ENCODE measurements around the gene VRK1. TPM values are rescaled to one million over a fixed set of nuclear protein-coding genes. Genes with fewer than 3 reads are reported as not detected.

VRK1 gene
- total and polyA plus RNA-seq, 4 donors, result 1.8 to 50.4 (median 3.3) TPM

GRCh38 chr14:96905065-96905464 is 107.9 kb downstream of the VRK1 start:
- Histone ChIP-seq H3K27me3 (ENCODE audit: control insufficient read depth in 4 of 4, insufficient read depth in 4 of 4, low read length in 3 of 4) (no peaks in the 10 kb centered on the region), H3K36me3 (ENCODE audit: control insufficient read depth in 4 of 4, insufficient read depth in 3 of 4, low read depth in 1 of 4, low read length in 3 of 4) (no peaks in the 10 kb centered on the region), H3K4me3 (ENCODE audit: low read depth in 1 of 3, low read length in 3 of 3) (no peak overlapping the region), H3K4me1 (ENCODE audit: control insufficient read depth in 4 of 4, insufficient read depth in 4 of 4, low read length in 3 of 4) (no peaks in the 10 kb centered on the region), H3K9ac (ENCODE audit: low read depth in 1 of 2, low read length in 2 of 2) (no peak overlapping the region), H3K27ac (ENCODE audit: low read depth in 1 of 2, low read length in 2 of 2) (no peak overlapping the region), H3K9me3 (ENCODE audit: control insufficient read depth in 4 of 4, low read length in 3 of 4) (peaks cover 2 to 10% (median 4%) of the 10 kb centered on the region in 4 donors)
- TF ChIP-seq ATF3 (IDR thresholded peaks at IDR 0.05) (no peak), EGR1 (IDR thresholded peaks at IDR 0.05; ENCODE audit: low read depth in 2 of 2) (no peak), RAD21 (IDR thresholded peaks at IDR 0.05) (no peak), ZBTB33 (IDR thresholded peaks at IDR 0.05) (no peak), REST (IDR thresholded peaks at IDR 0.05) (no peak), FOXA1 (IDR thresholded peaks at IDR 0.05) (no peak), GABPA (IDR thresholded peaks at IDR 0.05 in 1 of 2, conservative IDR thresholded peaks at IDR 0.05 in 1 of 2) (no peak), MAX (IDR thresholded peaks at IDR 0.05) (no peak), HNF4A (conservative IDR thresholded peaks at IDR 0.05) (no peak), RXRA (IDR thresholded peaks at IDR 0.05) (no peak), CTCF (IDR thresholded peaks at IDR 0.05; ENCODE audit: low read depth, low read length, missing input control) (no peak), YY1 (IDR thresholded peaks at IDR 0.05) (no peak)
- DNase-seq (ENCODE audit: low spot score), result no peak
- WGBS, result 98% methylated on average over 1 of the region's 1 CpG

- Histone ChIP-seq H3K27me3 (ENCODE audit: control insufficient read depth in 4 of 4, insufficient read depth in 4 of 4, low read length in 3 of 4) (no peaks in the 10 kb centered on the region), H3K9me3 (ENCODE audit: control insufficient read depth in 4 of 4, low read length in 3 of 4) (peaks cover 2 to 10% (median 6%) of the 10 kb centered on the region in 4 donors), H3K4me1 (ENCODE audit: control insufficient read depth in 4 of 4, insufficient read depth in 4 of 4, low read length in 3 of 4) (no peaks in the 10 kb centered on the region), H3K36me3 (ENCODE audit: control insufficient read depth in 4 of 4, insufficient read depth in 3 of 4, low read depth in 1 of 4, low read length in 3 of 4) (no peaks in the 10 kb centered on the region), H3K9ac (ENCODE audit: low read depth in 1 of 2, low read length in 2 of 2) (no peak overlapping the region), H3K27ac (ENCODE audit: low read depth in 1 of 2, low read length in 2 of 2) (no peak overlapping the region), H3K4me3 (ENCODE audit: low read depth in 1 of 3, low read length in 3 of 3) (no peak overlapping the region)
- 82% methylated on average over 3 of the region's 3 CpGs for WGBS
- no peak for TF ChIP-seq MAX (IDR thresholded peaks at IDR 0.05)
- TF ChIP-seq HNF4G (IDR thresholded peaks at IDR 0.05), result no peak
- TF ChIP-seq TAF1 (conservative IDR thresholded peaks at IDR 0.05), result no peak
- no peak for TF ChIP-seq RXRA (IDR thresholded peaks at IDR 0.05)
- no peak for TF ChIP-seq NR2F2 (IDR thresholded peaks at IDR 0.05)
- TF ChIP-seq REST (IDR thresholded peaks at IDR 0.05), result no peak
- no peak for TF ChIP-seq FOXA2 (IDR thresholded peaks at IDR 0.05)
- no peak for TF ChIP-seq ATF3 (IDR thresholded peaks at IDR 0.05)
- no peak for TF ChIP-seq YY1 (IDR thresholded peaks at IDR 0.05)
- no peak for TF ChIP-seq JUND (IDR thresholded peaks at IDR 0.05)
- DNase-seq (ENCODE audit: low spot score), result no peak
These were observed 108.6 kb downstream of the VRK1 start for GRCh38 chr14:96905825-96906224.

All from liver (tissue), 9 donors.